Measurements from ENCODE around the gene CCNB2. TPM values are rescaled to one million over a fixed set of nuclear protein-coding genes. Genes with fewer than 3 reads are reported as not detected.

Gene CCNB2
- total and polyA plus RNA-seq, 2 donors (not counting 1 experiment from before 2014, with no cell fraction given), result 18.5 to 19.3 TPM

- Histone ChIP-seq H3K36me3 (ENCODE audit: control insufficient read depth, insufficient read depth, low read length) (peaks cover 14% of the 10 kb centered on the region), H3K79me2 (ENCODE audit: control insufficient read depth, insufficient read depth, low read length) (no peaks in the 10 kb centered on the region), H3K4me3 (replicated peaks in 1 of 4; ENCODE audit: control extremely low read depth in 1 of 4, insufficient read depth in 1 of 4, low read depth in 3 of 4, low read length in 4 of 4) (no peak overlapping the region), H3K27me3 (ENCODE audit: control insufficient read depth, insufficient read depth, low read length) (no peaks in the 10 kb centered on the region), H2AFZ (ENCODE audit: low read length) (no peak overlapping the region), H3K27ac (ENCODE audit: insufficient read depth, low read length) (no peak overlapping the region), H4K20me1 (ENCODE audit: control insufficient read depth, extremely low read depth, insufficient read depth, low read length) (no peaks in the 10 kb centered on the region), H3K4me1 (ENCODE audit: control insufficient read depth, extremely low read depth, insufficient read depth, low read length) (no peaks in the 10 kb centered on the region), H3K4me2 (ENCODE audit: extremely low read depth, insufficient read depth, low read length) (no peak overlapping the region), H3K9ac (ENCODE audit: insufficient read depth, low read length) (no peak overlapping the region), H3K9me3 (ENCODE audit: control insufficient read depth, insufficient read depth, low read depth, low read length) (no peaks in the 10 kb centered on the region)
- TF ChIP-seq CTCF (conservative IDR thresholded peaks at IDR 0.05 in 1 of 2, IDR thresholded peaks at IDR 0.05 in 1 of 2; ENCODE audit: low read depth in 1 of 2, low read length in 2 of 2) (no peak), EZH2 (IDR thresholded peaks at IDR 0.05; ENCODE audit: low read length, missing control alignments) (no peak)
- no peak for DNase-seq (ENCODE audit: low read depth in 2 of 2)
Observed at GRCh38 chr15:59154243-59154642, 49.3 kb downstream of the CCNB2 start.

- DNase-seq (ENCODE audit: low read depth in 2 of 2), result no peak
- Histone ChIP-seq H3K9me3 (ENCODE audit: control insufficient read depth, insufficient read depth, low read depth, low read length) (no peaks in the 10 kb centered on the region), H3K36me3 (ENCODE audit: control insufficient read depth, insufficient read depth, low read length) (peaks cover 14% of the 10 kb centered on the region), H3K4me1 (ENCODE audit: control insufficient read depth, extremely low read depth, insufficient read depth, low read length) (no peaks in the 10 kb centered on the region), H2AFZ (ENCODE audit: low read length) (no peak overlapping the region), H3K4me2 (ENCODE audit: extremely low read depth, insufficient read depth, low read length) (no peak overlapping the region), H3K27me3 (ENCODE audit: control insufficient read depth, insufficient read depth, low read length) (no peaks in the 10 kb centered on the region), H3K4me3 (replicated peaks in 1 of 4; ENCODE audit: control extremely low read depth in 1 of 4, insufficient read depth in 1 of 4, low read depth in 3 of 4, low read length in 4 of 4) (no peak overlapping the region), H3K9ac (ENCODE audit: insufficient read depth, low read length) (no peak overlapping the region), H4K20me1 (ENCODE audit: control insufficient read depth, extremely low read depth, insufficient read depth, low read length) (no peaks in the 10 kb centered on the region), H3K79me2 (ENCODE audit: control insufficient read depth, insufficient read depth, low read length) (no peaks in the 10 kb centered on the region), H3K27ac (ENCODE audit: insufficient read depth, low read length) (no peak overlapping the region)
- TF ChIP-seq EZH2 (IDR thresholded peaks at IDR 0.05; ENCODE audit: low read length, missing control alignments) (no peak), CTCF (conservative IDR thresholded peaks at IDR 0.05 in 1 of 2, IDR thresholded peaks at IDR 0.05 in 1 of 2; ENCODE audit: low read depth in 1 of 2, low read length in 2 of 2) (no peak)
Observed at GRCh38 chr15:59155431-59155830, 50.5 kb downstream of the CCNB2 start.

GRCh38 chr15:59157396-59157795, 52.5 kb downstream of the CCNB2 start:
- no peak for TF ChIP-seq CTCF (conservative IDR thresholded peaks at IDR 0.05 in 1 of 2, IDR thresholded peaks at IDR 0.05 in 1 of 2; ENCODE audit: low read depth in 1 of 2, low read length in 2 of 2)
- TF ChIP-seq EZH2 (IDR thresholded peaks at IDR 0.05; ENCODE audit: low read length, missing control alignments), result no peak
- Histone ChIP-seq H3K4me2 (ENCODE audit: extremely low read depth, insufficient read depth, low read length) (no peak overlapping the region), H3K36me3 (ENCODE audit: control insufficient read depth, insufficient read depth, low read length) (peaks cover 18% of the 10 kb centered on the region), H3K27ac (ENCODE audit: insufficient read depth, low read length) (no peak overlapping the region), H3K79me2 (ENCODE audit: control insufficient read depth, insufficient read depth, low read length) (no peaks in the 10 kb centered on the region), H3K27me3 (ENCODE audit: control insufficient read depth, insufficient read depth, low read length) (no peaks in the 10 kb centered on the region), H3K4me3 (replicated peaks in 1 of 4; ENCODE audit: control extremely low read depth in 1 of 4, insufficient read depth in 1 of 4, low read depth in 3 of 4, low read length in 4 of 4) (no peak overlapping the region), H4K20me1 (ENCODE audit: control insufficient read depth, extremely low read depth, insufficient read depth, low read length) (no peaks in the 10 kb centered on the region), H3K9ac (ENCODE audit: insufficient read depth, low read length) (no peak overlapping the region), H2AFZ (ENCODE audit: low read length) (no peak overlapping the region), H3K4me1 (ENCODE audit: control insufficient read depth, extremely low read depth, insufficient read depth, low read length) (no peaks in the 10 kb centered on the region), H3K9me3 (ENCODE audit: control insufficient read depth, insufficient read depth, low read depth, low read length) (no peaks in the 10 kb centered on the region)
- DNase-seq (ENCODE audit: low read depth in 2 of 2), result no peak
